AG04450 (cell line): Measurements from ENCODE around the gene FAM153A. TPM values are rescaled to one million over a fixed set of nuclear protein-coding genes. Genes with fewer than 3 reads are reported as not detected.

Source experiments
- polyA plus RNA-seq: library from polyadenylated mRNA; depleted of rRNA; stranded (reverse); fragments of >200 nt; gene quantifications from 2 replicates; pipeline ENCODE4 v1.2.3, GENCODE V29; 2011; rRNA removed

The FAM153A gene
- polyA plus RNA-seq, 1 experiment: not detected

Other genes with a start within 250 kb of the FAM153A start
- 28.7 and 30.1 TPM in 2 replicates for gene FAM193B, start 228.3 kb downstream of the FAM153A start, polyA plus RNA-seq
- 307 and 376 TPM in 2 replicates for gene TMED9, start 190.7 kb downstream of the FAM153A start, polyA plus RNA-seq
- gene B4GALT7, start 182.8 kb downstream of the FAM153A start, polyA plus RNA-seq: 18.3 and 26.2 TPM in 2 replicates
- not detected in 2 replicates for gene PROP1, start 213.3 kb upstream of the FAM153A start, polyA plus RNA-seq